ENCODE data around the gene FBXW4.

Gene FBXW4

GRCh38 chr10:101578803-101579515 lies 116.0 kb downstream of the FBXW4 start:
- DNase-seq: no peak

GRCh38 chr10:101578192-101578591 lies 116.8 kb downstream of the FBXW4 start:
- no peak for DNase-seq

- no peak for DNase-seq
Measured at GRCh38 chr10:101577121-101577871, 117.7 kb downstream of the FBXW4 start.

- DNase-seq: no peak
Measured at GRCh38 chr10:101576211-101576863, 118.6 kb downstream of the FBXW4 start.

GRCh38 chr10:101575580-101576210 lies 119.3 kb downstream of the FBXW4 start:
- no peak for DNase-seq

GRCh38 chr10:101575091-101575490 lies 119.9 kb downstream of the FBXW4 start:
- no peak for DNase-seq

- DNase-seq: no peak
Measured at GRCh38 chr10:101573885-101574753, 120.9 kb downstream of the FBXW4 start.

- DNase-seq: no peak
Measured at GRCh38 chr10:101572785-101573184, 122.2 kb downstream of the FBXW4 start.

GRCh38 chr10:101572126-101572525 lies 122.8 kb downstream of the FBXW4 start:
- no peak for DNase-seq

GRCh38 chr10:101571271-101571925 lies 123.6 kb downstream of the FBXW4 start:
- no peak for DNase-seq

GRCh38 chr10:101570428-101571270 lies 124.3 kb downstream of the FBXW4 start:
- DNase-seq: no peak

GRCh38 chr10:101569622-101570427 lies 125.1 kb downstream of the FBXW4 start:
- peak; percentile 32 to 68 for DNase-seq

GRCh38 chr10:101569323-101569621 lies 125.7 kb downstream of the FBXW4 start:
- no peak for DNase-seq

- DNase-seq: no peak
Measured at GRCh38 chr10:101568054-101568745, 126.8 kb downstream of the FBXW4 start.

GRCh38 chr10:101567165-101568006 lies 127.6 kb downstream of the FBXW4 start:
- DNase-seq: no peak

GRCh38 chr10:101566333-101567164 lies 128.4 kb downstream of the FBXW4 start:
- no peak for DNase-seq

- DNase-seq: no peak
Measured at GRCh38 chr10:101565936-101566332, 129.0 kb downstream of the FBXW4 start.
